Stimulated activated CD4-positive, alpha-beta T cell treated with anti-CD3 and anti-CD28 coated beads, Interleukin-1b, Interleukin-23, amount 100 ng/mL, for 4 hours (primary cell): ENCODE measurements around the gene SAPCD2.

Source experiments
- DNase-seq, 2 donors: peaks; one replicate each; pipeline ENCODE4 v3.0.0-alpha.2; 2020; ENCODE audit warnings: low read depth in 2 of 2

The SAPCD2 gene

DNA sequence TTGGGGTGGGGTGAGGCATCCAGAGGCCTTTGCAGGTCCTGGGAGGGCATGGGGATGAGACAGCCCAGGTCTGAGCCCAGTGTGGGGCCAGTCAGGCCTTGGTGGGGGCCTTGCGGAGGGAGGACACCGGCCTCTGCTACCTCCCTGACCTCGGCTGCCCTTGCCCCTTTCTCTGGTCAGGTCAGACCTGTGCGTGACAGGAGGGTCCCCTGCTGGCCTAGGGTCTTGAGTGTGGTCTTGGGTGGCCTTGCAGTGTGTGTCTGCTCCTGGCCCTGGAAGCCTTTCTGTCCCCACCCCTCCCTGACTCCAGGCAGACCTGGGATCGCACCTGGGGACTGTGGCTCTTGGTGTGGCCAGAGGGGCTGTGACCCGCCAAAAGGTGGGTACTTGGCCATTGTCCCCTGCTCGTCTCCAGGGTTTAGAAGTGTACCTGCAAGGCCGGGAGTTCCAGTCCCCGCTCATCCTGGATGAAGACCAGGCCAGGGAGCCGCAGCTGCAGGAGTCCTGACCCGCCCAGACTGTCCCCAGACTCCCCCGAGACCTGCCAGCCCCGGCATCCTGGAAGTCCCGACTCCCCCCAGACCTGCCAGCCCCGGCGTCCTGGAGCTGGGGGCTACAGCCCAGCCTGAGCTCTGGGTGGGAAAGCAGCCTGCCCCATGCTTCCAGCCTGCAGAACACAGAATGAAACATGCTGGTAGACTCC is 12.0 kb upstream of the SAPCD2 start:
- no peak for DNase-seq

DNA sequence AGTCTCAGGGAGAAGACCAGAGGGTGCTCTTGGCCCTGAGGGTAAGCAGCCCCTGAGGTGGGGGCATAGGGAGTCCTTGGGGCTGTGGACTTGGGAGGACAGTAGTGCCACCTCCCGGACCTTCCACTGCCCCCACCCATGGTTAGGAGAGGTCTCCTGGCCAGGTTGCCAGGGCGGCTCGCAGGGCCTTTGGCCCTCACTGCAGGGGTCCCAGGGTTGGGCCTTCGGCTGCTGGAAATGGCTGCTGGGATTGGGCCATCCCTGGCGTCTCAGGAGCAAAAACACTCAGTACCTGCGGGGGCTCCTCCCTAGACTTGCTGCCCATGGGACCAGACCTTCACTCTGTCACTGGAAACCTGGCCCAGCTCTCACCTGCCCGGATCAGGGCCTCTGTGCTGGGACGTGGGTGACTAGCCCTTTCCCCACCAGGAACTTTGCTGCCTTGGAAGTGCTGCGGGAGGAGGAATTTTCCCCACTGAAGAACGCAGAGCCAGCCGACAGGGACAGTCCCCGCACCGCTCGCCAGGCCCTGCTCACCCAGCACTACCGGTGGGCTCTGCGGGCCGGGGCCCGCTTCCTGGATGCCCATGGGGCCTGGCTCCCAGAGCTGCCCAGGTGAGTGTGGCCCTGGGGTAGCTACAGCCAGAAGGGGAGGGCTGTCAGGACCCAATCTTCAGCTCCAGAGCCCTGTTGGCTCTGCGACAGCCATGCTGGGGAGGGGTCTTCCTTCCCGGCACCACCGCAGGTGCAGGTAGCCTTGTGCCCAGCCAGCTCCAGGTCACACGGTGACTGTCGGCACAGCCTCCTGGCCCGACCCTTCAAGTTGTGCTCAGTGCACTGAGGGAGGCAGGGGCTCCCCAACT is 10.1 kb upstream of the SAPCD2 start:
- DNase-seq: no peak

DNA sequence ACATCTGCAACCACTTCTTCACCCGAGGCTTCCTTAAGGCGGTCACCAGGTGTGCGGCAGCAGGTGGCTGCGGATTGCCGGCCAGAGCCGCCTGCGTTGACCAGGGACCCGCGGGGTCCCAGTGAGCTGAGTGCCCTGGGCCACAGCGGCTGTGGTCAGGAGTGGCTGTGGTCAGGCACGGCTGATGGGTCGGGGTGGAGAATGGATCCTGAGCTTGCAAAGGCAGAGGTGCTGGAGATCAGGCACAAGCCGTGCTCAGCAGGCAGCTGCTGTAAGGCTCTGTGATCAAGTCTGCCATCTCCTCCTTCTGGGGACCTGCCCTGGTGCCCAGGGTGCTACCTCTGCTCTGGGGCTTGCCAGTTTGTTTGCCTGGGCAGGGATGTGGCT is 9.0 kb upstream of the SAPCD2 start:
- no peak for DNase-seq

DNA sequence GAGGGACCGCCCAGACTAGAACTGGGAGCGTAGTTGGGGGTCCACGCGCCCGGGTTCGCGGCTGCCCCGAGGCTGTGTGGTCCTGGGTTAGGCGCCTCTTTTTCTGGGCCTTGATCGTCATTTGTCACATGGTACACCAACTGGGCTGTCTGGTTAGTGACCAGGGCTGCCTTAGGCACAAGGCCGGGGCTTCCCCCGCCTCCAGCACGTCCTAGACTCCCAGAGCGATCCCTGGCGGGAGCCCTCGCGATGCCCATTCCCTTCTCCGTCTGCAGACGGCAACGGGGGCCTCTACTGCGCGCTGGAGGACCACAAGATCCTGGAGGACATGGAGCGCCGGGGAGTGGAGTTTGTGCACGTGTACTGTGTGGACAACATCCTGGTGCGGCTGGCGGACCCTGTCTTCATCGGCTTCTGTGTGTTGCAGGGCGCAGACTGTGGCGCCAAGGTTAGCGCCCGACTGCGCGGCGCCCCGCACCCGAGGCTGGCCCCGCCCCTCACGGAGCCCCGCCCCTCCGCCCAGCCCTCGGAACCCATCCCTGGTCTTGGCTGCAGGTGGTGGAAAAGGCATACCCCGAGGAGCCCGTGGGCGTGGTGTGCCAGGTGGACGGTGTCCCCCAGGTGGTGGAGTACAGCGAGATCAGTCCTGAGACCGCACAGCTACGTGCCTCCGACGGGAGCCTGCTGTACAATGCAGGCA is 8.5 kb upstream of the SAPCD2 start:
- no peak for DNase-seq

DNA sequence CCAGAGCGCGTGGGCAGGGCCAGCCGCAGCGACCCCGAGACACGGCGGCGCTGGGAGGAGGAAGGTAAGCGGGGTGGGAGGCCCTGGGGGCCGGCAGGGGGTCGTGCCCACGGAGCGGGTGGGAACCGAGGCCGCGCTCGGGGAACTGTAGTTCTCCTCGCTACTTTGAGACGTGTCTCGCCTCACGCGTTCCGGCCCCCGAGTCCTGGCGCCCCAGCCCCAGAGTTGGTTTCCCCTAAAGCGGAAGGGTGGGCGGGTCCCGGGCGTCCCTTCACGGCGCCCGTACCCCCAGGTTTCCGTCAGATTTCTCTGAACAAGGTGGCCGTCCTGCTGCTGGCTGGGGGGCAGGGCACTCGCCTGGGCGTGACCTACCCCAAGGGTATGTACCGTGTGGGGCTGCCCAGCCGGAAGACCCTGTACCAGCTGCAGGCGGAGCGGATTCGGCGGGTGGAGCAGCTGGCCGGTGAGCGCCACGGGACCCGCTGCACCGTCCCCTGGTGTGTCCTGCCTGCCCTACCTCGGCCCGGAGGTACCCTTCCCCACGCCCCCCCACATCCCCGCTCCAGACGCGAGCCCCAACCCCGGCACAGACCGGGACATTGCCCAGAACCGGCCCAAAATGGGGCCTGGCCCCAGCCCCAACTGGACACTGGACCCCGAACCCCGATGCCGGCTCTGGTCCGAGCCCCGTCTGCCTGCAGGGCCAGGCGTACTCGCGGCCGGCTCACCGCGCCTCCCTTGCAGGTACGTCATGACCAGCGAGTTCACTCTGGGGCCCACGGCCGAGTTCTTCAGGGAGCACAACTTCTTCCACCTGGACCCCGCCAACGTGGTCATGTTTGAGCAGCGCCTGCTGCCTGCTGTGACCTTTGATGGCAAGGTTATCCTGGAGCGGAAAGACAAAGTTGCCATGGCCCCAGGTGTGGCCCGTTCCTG is 7.7 kb upstream of the SAPCD2 start:
- DNase-seq: no peak

DNA sequence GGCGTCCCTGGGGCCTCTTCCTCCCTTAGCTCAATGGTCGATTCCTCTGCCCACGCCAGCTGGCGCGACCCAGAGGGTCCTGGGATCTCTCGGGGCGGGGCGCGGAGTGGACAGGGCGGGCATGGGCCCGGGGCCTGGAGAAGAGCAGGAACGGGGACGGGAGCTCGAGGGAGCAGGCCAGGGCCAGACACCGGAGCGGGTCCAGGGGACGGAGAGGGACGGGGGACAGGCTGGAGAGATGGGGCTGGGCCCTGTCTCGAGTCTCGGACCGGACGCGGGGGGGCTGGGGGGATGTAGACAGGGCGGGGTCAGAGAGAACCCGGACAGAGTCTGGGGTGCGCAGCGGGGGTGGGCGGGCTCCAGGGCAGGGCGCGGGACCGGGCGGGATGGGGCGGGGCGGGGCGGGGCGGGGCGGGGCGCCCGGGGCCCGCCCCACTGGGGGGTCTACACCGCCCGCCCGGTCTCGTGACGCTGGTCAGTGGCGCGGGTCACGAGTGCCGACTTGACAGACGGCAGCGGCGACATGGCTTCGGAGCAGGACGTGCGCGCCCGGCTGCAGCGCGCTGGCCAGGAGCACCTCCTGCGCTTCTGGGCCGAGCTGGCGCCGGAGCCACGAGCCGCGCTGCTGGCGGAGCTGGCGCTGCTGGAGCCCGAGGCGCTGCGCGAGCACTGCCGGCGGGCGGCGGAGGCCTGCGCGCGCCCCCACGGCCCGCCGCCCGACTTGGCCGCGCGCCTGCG is 6.8 kb upstream of the SAPCD2 start, which contains the start of gene UAP1L1:
TSS of gene UAP1L1 (plus strand) at position 508 of the 738 bp plus-strand sequence. CDS start at position 524, 16 bp downstream.
- DNase-seq: peak in 1 of 2 donors; percentile 40

DNA sequence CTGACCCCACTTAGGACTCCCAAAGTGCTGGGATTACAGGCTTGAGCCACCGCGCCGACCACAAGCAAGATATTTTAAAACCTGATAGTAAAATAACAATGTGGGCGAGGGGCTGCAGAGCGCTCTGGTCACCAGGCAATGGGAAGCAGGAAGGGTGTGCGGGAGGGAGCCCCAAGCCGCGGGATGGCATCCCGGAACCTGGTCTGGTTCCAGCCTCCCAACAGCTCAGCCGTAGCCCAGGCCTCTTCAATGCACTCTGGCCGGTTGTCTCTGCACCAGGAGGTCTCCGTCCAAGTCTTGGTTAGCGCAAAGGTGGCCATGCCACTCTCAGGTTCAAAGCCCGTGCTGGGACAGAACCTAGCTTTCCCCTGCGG is 6.3 kb upstream of the SAPCD2 start:
- no peak for DNase-seq

DNA sequence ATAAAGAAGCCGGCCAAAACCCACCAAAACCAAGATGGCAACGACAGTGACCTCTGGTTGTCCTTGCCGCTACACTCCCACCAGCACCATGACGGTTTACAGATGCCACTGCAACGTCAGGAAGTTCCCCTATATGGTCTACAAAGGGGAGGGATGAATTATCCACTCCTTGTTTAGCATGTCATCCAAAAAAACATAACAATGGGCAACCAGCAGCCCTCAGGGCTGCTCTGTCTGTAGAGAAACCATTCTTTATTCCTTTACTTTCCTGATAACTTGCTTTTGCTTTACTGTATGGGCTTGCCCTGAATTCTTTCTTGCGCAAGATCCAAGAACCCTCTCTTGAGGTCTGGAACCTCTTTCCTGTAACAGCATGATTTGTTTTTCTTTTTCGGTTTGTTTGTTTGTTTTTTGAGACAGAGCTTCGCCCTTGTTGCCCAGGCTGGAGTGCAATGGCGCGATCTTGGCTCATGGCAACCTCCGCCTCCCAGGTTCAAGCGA is 5.0 kb upstream of the SAPCD2 start:
- no peak for DNase-seq

DNA sequence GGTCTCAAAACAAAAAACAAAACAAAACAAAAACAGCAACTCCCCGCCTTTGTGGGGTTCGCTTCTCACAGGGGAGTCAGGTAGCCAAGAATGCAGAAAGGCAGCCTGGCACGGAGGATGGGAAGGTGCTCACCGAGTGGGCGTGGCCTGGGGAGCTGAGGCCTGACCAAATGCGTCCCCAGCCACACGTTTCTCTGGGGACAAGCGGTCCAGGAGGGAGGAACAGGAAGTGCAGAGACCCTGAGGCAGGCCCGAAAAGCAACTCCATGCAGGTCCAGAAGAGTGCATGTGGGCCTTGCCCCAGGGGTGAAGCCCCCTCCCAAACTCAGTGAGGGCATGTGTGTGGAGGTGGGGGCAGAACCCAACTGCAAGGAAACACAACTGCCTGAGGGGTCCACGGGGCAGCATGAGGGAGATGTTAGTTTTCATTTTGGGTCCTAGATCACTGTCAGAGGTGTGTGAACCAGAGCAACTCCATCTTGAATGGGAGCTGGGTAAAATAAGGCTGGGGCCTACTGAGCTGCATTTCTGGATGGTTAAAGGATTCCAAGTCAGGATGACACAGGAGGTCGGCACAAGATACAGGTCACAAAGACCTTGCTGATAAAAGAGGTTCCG is 4.4 kb upstream of the SAPCD2 start:
- DNase-seq: no peak

DNA sequence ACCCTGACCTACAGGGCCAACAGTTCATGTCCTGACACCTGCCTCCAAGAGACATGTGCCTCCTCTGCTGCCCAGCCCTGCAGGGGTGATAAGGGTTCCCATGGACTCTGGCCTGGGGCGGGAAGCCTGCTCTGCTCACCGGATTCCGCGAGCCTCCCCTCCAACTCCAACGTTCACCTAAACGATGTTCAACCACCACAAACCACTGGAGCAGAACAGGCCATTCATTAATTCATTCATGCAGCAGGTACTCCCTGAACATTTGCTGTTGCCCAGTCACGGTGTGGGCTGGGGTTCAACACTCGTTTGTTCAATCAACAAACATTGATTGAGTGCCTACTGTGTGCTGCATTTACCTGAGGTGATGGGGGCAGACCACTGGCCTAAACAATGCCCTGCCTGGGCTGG is 3.6 kb upstream of the SAPCD2 start:
- no peak for DNase-seq

DNA sequence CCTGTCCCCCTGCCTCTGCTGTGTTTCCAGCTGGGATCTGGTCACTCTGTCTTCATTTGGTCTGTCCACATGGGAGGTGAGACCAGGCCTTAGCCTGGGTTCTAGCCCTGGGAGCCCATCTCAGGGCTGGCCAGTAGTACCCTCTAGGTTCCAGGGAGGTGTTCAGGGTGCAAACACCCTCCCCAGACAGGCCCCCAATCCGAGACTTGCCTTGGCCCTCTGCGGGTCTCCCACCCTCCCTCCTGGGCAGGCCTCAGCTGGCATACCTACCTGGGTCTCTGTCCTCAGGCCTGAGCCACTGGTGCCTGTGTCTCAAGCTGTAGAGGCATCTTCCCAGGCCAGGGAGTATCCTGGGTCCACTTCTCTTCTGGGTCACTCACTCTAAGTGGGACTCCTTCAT is 925 bp upstream of the SAPCD2 start:
- no peak for DNase-seq

DNA sequence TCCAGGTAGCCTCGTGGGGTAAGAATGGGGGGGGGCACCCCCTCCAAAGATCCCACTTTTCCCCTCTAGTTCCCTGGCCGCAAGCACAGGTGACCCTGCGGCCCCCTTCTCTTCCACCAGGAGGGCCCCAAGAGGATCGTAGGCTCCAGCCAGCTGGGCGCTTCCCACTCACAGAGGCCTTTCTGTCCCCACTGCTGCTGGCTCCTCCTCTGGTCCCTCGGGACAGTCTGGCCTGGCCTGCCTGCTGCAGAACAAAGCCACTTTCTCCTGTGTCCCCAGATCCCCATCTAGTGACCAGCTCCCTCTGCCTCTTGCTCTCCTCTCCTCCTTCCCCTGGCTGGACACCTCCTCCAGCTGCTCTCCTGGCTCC is 534 bp upstream of the SAPCD2 start:
- DNase-seq: no peak

DNA sequence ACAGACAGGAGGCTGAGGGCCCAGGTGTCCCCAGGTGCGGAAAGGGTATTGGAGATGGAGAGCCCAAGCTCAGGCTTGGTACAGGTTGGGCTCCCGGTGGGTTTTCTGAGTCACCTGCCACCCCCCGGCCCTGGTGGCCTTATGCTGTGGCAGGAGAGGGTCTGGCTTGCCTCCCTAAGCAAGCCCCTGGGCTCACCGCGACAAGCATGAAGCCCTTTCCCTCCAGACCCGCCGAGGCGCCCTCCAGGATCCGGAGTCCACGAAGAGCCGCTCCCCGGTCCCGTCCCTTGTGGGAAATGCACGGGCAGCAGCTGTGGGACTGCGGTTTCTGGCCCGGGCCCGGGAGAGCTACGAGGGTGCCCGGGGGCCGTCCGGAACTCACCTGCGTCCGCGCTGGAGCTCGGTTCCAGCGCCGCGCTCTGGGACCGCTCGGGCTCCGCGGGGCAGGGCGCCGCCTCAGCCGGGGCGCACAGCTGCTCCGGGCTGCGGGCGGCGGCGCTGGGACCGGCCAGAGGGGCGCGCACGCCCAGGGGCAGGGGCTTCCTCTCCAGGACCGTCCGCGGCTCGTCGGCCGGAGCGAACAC is 757 bp downstream of the SAPCD2 start:
- no peak for DNase-seq

DNA sequence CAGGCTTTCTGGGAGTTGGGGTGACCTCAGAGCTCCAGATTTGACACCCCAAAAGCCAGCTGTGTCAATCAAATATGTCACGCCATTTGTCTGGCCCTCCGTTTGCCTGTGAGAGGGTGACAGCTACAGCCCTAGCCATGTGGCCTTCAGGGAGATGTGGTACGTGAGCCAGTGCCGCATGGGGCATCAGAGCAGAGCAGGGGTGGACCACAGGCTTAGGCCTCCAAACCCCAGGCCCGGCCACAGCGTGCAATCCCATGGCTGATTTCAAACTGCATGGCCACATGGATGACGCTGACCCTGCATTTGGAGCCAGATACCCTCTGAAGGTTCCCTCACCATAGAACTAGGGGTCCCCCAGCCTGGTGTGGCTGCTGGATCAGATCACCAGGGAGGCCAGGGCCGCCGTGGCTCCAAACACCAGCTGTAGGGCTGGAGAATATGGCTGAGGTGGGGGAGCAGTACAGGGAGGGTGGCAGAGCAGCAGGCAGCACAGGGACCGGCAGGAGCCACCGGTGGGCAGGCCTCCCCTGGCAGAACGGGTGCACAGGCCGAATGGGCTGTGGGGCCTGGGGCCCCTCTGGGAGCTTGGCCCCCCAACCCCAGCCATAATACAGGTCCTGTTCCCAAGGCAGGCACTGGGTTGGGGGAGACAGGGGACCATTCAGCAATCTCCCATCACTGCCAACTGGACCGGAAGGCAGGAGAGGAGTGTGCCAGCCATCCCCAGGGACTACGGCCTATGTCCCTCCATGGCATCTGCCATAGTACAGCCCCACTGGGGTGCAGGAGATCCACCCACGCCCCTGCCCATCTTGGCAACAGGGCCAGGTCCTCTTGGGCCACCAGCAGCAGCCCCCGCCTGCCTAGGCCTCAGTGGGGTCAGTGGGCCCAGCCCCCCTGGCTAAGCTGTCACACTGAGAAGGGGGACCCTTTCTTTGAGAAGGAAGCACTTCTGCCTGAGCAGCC is 1.5 kb downstream of the SAPCD2 start:
- DNase-seq: no peak

DNA sequence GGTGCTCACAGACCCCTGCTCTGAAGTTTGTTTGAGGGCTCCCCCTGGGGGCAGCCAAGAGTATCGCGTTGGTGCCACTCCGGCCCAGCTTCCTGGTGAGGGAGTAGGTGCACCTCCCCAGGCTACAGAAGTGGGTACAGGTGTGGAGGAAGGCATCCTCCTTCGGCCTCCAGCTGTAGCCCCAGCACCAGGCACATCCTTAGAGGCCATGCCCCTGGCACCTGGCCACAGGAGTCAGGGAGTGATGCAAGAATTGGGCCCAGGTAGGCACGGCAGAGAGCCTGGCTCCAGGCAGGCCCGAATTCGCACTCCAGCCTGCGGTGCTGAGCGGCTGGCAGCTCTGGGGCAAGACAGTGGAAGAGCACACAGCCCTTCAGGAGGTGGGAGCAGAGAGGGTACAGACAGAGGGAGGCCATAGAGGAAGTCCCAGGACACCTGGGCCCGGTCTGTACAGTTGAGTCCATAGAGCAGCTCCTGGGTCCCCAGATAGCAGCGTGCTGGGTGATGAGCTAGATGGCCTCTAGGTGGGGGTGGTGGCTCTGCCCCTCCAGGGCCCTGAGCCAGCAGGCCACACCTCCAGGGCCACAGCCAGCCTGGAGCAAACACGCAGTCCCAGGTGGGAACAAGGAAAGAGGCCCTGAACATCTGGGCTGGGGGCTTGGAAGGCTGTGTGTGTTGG is 2.4 kb downstream of the SAPCD2 start:
- DNase-seq: peak; percentile 78 to 82

DNA sequence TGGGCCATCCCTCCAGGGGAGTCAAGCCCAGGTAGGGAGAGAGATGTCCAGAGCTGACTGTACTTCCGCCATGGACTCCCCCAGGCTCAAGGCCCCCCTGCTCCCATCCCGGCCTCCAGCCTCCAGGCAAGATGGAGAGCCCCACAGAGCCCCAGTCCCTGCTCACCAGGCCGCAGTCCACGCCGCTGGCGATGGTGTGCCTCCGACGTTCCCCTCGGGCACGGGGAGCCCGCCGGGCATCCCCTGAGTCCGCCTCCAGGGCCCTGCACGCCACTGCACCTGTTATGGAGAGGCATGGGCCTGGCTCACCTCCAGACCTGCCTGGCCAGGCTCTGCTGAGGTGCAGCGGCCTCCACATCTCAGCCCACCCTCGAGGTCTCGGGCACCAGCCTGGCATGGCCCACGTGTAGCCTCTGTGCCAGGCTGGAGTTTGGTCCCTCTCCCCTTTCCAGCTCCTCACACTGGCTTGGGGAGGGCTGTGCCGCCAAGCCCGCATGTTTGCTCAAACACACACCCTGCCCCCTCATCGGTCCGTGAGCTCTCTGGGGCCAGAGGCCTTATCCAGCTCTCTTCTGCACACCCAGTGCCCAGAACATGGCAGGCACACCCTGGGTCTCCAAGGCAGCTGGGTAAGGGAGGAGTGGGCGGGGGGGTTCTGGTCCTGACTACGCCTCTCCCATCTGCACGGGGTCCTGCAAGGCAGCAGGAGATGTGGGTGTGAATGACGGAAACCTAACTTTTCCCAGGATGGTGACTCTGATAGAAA is 4.1 kb downstream of the SAPCD2 start:
- DNase-seq: no peak

DNA sequence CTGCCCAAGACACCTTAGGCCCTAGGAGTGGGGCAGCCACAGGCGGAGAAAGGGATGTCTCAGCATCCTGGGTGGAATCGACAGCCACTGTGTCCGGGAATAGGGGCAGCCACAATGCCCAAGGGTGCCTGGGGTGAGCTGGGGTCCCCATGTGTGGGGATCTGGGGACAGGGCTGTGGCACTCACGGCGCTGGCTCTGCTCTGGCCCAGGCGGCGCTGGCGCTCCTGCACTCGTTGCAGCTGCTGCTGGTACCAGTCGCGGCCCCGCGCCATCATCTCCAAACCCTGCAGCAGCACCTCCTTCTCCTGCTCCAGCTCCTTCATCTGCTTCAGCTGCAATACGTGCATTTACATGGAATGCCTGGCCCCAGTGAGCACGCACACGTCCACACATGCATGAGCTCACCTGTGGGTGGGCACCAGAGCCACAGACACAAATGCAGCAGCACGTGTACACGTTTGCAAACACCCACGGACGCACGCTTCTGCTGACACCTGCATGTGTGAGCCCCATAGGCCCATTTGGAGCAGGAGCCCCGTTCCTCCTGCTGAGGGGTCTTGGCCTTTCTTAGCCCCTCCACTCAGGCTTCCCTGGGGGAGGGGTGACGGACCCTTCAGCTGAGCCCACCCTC is 4.9 kb downstream of the SAPCD2 start:
- no peak for DNase-seq
